GM19372 (cell line): ENCODE results near the gene MUC2.

Source experiments
- ATAC-seq: cut with Tn5 transposase; IDR thresholded peaks from one replicate; pipeline ENCODE4 v1.9.1; 2021; ENCODE audit warnings: mild to moderate bottlenecking, low read depth, moderate library complexity; ENCODE audit not compliant: unreplicated experiment

MUC2 gene

DNA sequence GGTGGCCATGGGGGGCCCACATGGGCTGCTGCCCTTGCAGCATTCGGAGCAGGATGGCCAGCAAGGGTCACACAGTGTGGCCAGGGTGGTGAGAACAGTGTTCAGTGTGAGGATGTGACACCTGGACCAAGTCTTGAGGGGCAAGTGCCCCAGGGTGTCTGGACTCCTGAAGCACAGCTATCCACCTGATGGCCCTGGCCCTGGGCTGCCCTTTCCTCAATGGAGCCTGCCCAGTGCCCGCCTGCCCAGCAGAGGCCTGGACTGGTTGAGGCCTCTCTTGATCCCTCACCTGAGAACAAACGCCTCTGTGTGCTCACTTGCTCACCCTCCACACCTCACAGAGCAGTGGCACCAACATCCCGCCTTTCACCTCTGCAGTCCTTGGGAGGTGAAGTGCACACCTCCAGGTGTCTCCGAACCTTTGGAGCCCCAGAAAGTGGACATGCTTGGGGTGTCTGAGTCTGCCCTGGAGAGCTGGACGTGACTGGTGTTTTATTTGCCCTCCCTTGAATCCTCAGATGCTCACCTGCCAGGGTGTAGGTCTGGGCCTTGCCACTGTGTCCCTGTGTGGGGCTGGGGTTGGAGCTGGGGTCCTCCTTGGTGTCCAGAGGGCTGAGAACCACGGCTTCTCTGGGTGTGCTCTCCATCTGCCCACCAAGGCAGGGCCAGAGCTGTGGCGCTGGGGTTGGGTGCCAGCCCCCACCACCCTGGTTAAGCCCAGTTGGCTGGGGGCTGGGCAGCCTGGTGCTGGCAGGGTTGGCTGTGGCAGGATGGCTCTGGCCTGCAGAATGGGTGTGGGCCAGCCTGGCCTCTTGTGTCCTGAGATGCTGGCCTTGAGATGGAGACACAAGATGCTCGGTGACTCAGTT lies 3.8 kb upstream of the MUC2 start:
- no peak for ATAC-seq

DNA sequence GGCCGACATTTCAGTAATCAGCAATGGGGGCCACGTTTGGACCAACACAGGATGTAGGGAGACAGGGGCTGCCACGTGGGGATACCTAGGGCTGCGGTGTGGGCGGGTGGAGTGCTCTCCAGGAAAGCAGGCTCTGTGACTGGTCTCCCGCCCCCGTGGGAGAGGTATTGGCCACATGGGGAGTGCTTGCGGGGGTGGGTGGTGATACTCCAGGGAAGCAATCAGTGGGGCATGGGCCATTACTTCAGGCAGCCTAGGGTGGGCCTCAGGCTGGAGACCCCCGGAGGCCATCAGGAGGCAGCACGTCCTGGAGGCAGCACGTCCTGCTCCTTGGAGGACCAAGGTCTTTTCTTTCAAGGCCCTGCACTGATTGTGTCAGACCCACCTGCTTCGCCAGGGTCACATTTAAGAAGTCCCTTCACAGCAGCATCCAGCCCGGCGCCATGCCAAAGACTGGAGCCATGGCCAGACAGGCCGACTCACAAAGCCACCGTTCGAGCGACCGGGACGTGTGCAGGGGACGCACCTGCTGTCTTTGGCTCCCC lies 3.0 kb upstream of the MUC2 start:
- ATAC-seq = no peak

DNA sequence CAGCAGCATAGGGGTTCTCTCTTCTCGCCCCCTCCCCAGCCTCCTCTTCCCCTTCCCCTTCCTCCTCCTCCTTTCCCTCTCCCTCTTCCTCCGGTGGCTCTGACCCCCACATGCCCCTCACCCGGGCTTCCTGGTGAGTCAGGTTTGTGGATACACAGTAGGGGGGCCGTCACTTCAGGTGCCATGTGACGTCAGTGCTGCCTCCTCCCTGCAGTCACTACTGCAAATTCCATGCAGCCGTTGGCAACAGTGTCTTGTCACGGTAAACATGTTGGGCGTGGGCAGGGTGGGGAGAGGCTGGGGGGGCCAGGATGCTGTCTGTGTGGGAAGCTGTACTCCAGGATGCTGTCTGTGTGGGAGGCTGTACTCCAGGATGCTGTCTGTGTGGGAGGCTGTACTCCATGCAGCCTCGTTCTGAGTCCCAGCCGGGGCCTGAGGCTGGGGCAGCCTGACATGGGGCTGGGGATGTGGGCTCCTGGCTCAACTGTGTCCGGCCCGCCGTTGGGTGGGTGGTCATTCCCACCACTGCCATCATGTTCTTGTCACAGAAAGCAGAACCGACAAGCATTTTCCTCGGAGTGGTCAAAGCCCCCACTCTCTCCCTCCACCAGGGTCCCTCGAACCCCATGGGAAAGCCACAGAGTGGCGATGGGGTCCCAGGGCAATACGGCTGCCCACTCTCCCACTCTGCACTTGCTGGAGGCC lies 2.4 kb upstream of the MUC2 start:
- no peak for ATAC-seq

DNA sequence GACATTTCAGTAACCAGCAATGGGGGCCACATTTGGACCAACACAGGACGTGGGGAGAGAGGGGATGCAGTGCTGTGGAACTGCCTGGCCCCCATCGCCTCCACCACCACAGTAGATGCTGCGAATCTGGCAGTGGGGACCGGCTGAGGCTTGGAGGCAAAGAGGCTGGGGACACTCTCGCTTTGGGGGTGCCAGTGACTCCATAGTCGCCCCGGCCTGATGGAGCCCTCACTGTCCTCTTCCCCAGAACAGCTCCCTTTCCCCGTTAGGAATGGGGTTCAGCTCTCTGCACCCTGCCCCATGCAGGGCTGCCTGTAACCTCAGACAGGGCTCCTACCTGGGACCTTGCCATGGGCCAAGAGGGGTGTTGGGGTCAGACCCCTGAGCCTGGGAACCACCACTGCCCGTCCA lies 1.8 kb upstream of the MUC2 start:
- no peak for ATAC-seq

DNA sequence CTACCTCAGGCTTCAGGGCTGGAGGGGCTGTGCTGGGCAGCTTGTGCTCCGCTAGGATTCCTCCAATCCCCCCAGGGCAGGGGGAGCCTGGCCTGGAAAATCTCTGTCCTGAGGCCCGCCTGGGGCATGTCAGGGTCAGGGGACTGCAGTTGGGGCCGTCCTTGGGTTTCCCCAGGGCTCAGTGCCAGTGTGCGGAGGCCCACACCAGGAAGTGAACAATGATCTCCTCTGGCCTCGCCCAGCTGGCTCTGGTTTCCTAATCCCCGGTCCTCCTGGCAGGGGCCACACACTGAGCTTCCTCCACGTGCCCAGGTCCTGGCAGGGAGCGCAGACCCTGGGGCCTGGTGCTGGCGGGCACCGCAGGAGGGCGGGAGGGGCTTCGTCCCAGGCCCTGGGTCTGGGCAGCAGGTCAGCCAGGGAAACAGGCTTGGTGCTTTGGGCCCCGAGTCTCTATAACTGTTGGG lies 1.4 kb upstream of the MUC2 start:
- ATAC-seq = no peak

DNA sequence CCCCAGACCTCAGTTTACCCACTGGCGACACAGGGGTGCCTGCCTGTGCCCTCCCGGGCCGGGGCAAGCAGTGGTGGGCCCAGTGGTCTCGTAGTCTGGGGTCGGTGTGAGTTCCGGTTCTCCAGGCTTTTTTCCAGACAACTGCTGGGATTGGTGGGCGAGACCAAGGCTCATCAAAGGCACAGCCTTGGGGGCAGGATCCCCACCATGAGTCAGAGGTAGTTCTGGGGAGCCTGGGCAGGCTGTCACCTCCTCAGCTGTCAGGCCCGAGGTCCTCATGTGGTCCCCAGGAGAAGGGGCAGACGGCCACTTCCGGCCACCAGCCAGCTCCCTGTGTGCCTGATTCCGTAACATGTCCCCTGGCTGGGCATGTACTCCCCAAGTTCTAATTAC lies 827 bp upstream of the MUC2 start:
- ATAC-seq = no peak

DNA sequence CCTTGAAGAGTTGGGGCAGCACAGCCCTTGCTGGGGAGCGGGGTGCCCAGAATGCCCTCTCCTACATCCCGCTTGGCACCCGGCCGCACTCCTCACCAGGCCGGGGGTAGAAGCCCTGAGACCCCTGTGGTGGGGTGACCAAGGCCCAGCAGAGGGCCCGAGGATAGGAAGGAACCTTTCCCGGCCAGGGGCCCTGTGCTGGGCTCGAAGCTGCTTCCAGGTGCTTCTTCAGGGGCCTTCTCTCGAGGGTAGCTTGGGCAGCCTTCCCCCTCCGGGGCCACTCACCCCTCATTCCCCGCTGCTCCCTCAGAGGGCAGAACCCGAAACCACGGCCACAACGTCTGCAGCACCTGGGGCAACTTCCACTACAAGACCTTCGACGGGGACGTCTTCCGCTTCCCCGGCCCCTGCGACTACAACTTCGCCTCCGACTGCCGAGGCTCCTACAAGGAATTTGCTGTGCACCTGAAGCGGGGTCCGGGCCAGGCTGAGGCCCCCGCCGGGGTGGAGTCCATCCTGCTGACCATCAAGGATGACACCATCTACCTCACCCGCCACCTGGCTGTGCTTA lies 752 bp downstream of the MUC2 start:
- ATAC-seq = no peak

DNA sequence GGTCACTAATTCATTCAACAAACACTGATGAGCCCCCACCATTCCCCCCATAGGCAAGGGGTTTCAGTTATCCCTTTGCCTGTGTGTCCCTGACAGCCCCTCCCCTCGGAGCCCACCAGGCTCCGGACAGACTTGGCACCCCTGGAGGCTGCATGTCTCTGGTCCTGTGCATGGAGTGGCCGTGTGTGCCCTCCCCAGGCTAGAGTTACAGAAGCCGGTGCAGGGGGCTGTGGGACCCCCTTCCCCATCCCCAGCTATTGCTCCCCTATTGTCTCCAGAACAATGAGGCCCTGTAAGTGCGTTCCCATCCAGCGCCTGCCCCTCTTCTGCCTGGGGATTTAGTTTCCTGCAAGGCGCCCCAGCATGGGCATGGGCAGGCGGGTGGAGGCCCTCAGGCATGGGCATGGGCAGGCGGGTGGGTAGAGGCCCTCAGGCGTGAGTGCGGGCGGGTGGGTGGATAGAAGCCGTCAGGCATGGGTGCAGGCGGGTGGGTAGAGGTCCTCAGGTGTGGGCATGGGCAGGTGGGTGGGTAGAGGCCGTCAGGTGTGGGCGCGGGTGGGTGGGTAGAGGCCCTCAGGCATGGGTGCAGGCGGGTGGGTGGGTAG lies 1.5 kb downstream of the MUC2 start:
- ATAC-seq = no peak

DNA sequence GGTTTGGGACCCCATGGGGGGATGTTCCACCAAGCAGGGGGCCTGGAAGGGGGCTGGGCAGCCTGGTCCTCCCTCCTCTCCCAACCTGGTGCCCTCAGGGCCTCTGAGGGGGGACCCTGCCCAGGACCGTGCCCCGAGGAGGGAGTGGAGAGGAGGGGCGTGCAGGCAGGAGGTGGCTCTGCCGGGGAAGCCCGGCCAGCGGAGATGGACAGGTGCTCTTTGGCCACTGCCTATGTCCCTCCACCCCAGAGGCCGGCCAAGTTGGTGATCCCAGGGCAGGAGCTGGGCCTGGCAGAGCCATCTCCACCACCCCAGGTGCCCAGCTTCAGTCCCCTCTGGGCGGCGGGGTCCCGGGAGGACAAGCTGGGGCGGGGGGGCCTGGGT lies 2.4 kb downstream of the MUC2 start:
- no peak for ATAC-seq

DNA sequence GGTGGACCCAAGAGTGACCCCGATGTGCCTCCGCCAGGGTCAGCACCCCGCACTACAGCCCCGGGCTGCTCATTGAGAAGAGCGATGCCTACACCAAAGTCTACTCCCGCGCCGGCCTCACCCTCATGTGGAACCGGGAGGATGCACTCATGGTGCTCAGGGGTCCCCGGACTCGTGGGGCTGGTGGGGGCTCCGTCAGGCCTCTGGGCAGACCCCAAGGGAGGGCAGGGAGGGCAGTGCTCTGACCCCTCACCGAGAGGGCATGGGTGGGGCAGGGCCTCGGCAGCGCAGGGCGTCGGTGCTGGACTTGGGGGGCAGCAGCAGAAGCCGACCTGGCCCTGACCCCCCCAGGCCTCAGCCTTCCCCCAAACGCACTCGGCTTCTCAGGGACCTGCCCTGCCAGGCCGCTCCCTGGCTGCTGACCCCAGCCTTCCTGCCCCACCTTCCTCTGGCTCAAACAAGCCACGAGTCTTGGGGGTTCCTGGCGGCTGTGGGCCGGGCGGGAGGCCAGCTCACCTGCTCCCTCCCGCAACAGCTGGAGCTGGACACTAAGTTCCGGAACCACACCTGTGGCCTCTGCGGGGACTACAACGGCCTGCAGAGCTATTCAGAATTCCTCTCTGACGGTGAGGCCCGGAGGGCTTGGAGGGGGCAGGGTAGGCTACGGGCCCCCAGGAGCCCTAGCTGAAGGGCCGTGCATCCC lies 2.9 kb downstream of the MUC2 start:
- no peak for ATAC-seq

DNA sequence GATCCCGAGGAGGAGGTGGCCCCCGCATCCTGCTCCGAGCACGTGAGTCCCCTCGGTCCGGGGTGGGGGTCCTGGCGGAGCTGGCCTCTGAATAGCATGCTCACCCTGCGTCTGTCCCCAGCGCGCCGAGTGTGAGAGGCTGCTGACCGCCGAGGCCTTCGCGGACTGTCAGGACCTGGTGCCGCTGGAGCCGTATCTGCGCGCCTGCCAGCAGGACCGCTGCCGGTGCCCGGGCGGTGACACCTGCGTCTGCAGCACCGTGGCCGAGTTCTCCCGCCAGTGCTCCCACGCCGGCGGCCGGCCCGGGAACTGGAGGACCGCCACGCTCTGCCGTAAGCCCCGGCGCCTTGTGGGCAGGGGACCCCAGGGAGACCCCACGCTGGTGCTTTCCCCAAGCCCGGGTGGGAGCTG lies 3.5 kb downstream of the MUC2 start:
- ATAC-seq = no peak

DNA sequence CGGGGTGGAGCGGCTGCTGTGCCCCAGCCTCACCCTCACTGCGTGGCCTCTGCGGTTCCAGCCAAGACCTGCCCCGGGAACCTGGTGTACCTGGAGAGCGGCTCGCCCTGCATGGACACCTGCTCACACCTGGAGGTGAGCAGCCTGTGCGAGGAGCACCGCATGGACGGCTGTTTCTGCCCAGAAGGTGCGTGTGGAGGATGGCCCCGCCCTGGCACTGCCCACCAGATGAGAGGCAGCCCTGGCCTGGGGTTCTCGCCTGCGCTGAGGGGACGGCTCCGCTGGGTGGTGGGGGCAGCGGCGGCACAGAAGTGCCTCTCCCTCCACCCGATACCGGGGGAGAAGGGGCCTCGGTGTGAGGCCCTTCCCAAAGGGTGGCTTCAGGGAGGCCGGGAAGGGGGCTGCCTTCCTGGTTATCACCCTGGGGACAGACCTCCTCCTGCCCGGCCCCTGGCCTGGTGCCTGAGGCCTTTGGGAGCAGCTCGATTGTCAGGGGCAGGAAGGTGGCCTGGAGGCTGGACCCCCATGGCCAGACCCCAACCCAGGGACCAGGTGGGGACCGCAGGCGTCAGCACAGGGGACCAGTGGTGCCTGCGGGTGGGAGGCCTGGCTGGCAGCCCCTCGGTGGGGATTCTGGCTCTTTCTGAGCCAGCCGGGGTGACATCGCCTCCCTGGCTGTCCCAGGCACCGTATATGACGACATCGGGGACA lies 7.1 kb downstream of the MUC2 start:
- no peak for ATAC-seq

DNA sequence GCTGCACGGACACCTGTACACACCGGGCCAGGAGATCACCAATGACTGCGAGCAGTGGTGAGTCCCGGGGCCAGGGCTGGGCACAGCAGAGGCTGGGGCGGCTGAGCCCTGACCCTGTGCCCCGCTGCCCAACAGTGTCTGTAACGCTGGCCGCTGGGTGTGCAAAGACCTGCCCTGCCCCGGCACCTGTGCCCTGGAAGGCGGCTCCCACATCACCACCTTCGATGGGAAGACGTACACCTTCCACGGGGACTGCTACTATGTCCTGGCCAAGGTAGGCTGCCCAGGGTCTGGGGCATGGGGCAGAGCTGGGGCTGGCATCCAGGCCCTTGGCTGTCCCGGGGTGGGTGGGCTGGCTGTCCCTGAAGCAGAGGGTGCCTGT lies 7.7 kb downstream of the MUC2 start:
- no peak for ATAC-seq

DNA sequence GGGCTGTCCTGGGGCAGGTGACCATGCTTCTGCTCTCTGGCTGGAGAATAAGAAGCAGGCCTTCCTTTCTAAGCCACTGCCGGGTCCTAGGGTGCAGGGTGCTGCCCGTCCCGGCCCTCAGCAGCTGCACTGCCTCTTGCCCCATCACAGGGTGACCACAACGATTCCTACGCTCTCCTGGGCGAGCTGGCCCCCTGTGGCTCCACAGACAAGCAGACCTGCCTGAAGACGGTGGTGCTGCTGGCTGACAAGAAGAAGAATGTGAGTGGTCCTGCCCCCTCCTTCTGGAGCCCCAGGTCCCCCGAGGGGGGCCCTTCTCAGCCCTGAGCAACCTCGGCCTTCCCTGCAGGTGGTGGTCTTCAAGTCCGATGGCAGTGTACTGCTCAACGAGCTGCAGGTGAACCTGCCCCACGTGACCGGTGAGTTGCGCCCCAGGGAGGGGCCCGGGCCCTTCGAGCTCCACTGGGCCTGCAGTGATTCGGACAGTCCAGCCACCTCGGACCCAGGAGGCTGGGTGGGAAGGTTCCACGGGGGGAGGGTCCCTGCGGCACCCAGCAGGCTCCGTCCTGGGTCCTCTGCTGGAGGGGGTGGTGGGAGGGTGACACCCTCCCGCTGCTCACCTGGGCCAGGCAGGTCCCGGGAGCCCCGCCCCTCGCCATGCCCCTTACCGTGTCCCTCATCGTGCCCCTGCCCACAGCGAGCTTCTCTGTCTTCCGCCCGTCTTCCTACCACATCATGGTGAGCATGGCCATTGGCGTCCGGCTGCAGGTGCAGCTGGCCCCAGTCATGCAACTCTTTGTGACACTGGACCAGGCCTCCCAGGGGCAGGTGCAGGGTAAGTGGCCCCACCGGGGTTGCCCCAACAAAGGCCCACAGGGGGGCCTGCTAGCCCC lies 8.3 kb downstream of the MUC2 start:
- no peak for ATAC-seq

DNA sequence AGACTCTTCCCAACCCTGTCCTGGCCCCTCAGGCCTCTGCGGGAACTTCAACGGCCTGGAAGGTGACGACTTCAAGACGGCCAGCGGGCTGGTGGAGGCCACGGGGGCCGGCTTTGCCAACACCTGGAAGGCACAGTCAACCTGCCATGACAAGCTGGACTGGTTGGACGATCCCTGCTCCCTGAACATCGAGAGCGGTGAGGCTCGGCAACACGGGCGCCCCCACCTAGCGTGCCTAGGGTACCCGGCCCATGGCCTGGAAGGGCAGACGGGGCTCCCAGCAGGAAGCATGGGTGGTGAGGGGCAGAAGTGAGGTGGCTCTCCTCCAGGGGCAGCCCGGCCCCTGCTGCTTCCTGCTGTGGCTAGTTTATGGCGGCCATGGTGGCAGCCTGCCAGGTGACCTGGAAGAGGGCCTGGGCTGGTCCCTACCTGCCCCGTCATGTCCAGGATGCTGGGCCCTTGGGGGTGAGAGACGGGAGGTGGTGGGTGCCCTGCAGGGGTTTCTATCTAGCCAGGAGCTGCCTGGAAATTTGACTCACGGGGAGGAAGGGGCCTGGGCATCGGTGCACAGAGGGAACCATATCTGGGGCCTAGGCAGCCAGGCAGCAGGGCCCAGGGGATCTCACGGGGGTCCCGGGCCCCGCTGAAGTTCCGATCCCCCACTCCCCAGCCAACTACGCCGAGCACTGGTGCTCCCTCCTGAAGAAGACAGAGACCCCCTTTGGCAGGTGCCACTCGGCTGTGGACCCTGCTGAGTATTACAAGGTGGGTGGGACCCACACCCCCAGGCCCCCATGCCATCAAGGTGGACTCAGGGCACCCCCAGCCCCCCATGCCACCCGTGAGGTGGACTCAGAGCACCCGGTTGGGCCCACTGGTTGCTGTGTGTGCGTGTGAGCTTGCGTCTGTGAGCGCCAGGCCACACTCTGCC lies 9.2 kb downstream of the MUC2 start:
- no peak for ATAC-seq

DNA sequence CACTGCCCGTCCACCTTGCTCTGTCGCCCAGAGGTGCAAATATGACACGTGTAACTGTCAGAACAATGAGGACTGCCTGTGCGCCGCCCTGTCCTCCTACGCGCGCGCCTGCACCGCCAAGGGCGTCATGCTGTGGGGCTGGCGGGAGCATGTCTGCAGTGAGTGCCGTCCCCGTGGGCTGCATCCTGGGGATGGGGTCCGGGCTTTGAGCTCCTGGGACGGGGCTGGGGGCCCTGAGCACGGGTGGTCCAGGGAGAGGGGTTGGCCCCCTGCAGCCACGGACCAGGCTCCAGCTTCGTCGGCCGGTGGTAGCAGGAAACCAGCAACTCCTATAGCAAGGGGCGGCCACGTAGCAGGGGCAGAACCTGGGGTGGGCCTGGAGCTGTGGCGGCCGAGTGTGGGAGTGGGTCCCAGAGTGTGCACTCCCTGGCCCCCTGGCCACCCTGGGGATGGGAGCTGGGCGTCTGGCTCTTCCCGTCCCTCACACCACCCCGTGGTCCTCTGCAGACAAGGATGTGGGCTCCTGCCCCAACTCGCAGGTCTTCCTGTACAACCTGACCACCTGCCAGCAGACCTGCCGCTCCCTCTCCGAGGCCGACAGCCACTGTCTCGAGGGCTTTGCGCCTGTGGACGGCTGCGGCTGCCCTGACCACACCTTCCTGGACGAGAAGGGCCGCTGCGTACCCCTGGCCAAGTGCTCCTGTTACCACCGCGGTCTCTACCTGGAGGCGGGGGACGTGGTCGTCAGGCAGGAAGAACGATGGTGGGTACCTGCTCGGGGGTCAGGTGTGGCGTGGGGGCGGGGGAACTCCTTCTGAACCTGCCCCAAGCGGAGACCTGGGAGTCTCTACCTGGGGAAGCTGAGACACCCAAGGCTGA lies 10.1 kb downstream of the MUC2 start:
- ATAC-seq = no peak
